RPMI8226 (cell line): ENCODE measurements around the gene CNGA1.
"Not testable (repeated sequence)": the region's sequence is repeated elsewhere in the genome, so short reads cannot be mapped to it uniquely, and the experiment has no call there.

ENCODE experiments used
- DNase-seq: peaks from one replicate; pipeline ENCODE4 v3.0.0-alpha.2; 2015

CNGA1 gene

DNA sequence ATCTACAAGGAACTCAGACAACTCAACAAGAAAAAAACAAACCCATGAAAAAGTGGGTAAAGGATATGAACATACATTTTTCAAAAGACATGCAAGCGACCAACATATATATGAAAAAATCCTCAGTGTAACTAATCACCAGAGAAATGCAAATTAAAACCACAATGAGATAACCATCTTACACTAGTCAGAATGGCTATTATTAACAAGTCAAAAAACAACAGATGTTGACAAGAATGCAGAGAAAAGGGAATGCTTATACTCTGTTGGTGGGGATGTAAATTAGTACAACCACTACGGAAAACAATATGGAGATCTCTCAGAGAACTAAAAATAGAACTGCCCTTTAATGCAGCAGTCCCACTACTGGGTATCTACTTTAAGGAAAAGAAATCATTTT lies 12.2 kb upstream of the CNGA1 start:
- DNase-seq: no peak

DNA sequence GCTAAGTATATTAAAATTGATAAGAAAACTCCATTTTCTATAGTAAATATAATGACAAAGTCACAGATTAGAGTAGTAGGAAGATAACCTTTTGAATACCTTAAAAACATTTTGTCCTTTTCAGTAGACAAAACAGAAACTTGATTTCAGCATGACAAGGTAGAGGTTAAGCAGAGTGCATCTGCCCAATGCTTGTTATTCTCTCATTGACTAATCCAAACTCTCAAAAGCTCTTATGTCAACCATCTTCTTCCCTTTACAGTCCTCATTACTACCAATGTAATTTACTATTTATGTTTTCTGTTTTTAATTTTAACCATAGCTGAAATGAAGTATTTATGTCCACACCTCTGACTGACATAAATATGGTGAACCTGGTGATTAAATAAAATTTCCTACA lies 11.2 kb upstream of the CNGA1 start:
- DNase-seq: no peak

DNA sequence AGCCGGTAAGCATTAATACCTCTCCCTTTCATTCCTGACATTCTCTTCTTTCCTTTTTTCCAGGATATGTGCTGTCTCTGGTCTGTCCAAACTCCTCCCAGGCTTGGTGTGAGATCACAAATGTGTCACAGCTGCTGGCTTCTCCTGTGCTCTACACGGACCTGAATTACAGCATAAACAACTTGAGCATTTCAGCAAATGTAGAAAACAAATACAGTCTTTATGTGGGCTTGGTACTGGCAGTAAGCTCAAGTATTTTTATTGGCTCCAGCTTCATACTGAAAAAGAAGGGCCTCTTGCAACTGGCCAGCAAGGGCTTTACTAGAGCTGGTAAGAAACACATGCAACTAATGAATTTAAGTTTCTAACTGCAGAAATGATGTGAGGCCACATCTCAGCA lies 8.5 kb upstream of the CNGA1 start:
- no peak for DNase-seq

DNA sequence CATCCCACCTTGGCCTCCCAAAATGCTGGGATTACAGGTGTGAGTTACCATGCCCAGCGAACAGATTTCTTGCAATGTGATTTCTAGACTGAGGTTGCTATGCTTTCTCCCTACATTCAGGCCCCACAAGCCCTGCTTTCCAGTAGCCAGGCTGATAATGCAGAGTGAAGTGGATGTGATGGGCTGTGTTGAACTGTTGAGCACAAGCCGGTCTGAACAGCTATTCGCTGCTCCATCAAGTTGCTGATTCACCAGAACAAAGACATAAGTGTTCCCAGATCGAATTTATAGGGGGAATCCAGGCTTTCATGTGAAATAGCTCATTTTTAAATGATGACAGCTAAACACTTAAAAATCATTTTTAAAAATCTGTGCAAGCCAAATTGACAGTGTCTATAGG lies 8.0 kb upstream of the CNGA1 start:
- no peak for DNase-seq

DNA sequence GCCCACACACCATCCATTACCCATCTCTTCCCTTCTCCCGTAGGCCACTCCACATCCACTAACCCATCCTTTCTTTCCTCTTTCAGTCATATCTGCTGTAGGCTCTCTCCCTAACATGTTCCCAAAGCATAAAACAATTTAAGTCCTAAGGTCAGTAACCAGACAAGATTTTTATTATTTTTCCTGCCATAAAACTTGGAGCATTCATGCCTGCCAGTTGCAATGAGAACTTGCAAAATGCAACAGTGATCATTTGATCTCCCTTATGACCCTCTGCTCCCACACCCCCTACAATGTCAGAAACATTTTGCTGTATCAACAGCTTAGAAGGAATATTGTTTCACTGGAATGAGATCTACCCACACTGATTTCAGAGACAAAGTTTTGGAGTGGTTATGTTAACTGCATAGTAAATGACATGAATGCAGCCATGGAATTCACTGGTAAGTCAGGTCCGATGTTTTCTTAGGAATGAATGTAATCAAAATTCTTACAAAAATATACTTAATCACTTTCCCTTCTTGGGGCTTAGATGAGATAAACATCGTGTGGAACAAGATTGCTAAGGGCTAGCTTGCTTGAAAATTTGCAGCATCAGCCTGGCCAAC lies 5.8 kb upstream of the CNGA1 start:
- no peak for DNase-seq

DNA sequence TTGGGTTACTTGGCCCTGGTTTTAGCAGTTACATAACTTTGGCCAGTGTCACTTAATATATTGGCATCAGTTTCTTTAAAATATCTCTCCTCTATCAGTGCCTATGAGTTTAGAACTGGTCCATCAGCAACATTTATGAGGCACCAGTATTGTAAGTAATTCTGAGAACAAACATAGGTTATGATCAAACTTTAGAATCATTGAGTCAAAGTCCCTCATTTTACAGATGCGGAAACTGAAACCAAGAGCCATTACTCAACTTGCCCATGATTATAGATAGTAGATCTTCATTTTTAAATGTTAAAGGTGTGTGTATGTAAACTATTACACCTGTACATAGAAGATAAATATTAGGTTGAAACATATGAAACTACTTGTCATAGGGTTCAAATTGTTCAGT lies 4.6 kb upstream of the CNGA1 start:
- no peak for DNase-seq

DNA sequence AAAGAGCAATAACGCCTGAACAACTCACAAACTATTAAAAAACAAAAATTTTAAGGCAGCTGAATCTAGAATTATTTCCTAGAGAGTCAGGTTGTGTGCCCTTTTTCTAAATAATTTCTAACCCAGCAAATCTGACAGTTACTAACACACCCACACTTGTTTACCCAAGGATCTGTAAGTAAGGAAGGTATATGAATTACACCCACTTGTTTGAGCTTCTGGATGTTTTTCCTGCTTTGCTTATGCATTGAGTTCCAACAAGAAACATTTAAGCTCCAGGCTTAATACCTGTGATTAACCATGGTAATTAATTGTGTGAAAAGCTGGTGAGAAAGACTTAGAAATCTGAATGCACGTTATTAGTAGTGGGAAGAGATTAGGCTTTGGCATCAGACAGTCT lies 1.6 kb upstream of the CNGA1 start:
- no peak for DNase-seq

DNA sequence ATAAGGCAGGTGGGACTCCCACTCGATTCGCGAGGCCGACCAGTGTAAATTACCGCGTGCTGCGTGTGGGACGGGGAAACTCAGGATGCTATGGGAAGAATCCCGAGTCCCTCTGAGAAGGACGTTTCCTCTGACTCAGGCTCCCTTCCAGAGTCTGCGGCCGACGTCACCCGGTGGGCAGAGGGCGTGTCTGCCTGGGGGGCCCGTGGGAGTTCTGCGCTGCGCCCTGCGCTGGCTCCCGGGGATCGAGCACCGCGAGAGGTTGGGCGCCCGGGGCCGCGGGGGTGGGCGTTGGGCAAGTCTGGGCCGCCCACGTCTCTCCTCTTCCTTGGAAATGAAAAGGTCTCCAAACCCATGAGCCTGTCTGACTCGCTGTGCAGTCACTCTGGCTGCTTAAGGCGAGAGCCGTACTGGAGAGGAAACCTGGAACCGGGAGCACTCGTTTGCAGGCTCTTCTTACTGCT lies 659 bp upstream of the CNGA1 start:
- no peak for DNase-seq

DNA sequence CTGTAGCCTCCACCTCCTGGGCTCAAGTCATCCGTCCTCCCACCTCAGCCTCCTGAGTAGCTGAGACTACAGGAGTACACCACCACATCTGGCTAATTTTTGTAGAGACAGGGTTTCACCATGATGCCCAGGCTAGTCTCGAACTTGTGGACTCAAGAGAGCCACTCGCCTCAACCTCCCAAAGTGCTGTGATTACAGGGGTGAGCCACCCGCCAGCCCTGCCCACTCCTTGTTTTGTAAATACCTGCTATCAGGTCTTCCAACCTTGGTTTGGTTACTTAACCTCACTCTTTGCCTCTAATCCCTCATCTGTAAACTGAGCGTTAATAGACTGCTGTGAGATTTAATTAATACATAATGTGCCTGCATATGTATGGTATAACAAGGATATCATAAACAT lies 803 bp downstream of the CNGA1 start:
- no peak for DNase-seq

DNA sequence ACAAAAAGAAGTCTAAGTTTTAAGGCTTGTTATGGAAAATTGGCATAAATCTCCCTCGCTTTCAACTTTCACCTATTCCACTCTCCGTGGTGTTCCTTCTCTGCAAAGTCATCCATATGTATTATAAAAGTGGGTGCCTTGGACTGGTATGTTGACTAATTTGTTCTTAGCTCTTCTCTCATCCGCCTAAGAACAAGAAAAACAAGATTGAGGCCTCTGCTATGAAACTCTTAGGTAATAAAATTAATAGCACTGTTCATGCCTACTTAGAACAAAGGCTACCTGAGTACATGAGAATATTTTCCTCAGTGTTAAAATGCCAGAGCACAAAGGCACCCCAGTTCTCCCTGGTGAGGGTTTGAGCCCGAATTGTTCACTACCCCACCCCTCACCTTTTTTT lies 1.3 kb downstream of the CNGA1 start:
- no peak for DNase-seq

DNA sequence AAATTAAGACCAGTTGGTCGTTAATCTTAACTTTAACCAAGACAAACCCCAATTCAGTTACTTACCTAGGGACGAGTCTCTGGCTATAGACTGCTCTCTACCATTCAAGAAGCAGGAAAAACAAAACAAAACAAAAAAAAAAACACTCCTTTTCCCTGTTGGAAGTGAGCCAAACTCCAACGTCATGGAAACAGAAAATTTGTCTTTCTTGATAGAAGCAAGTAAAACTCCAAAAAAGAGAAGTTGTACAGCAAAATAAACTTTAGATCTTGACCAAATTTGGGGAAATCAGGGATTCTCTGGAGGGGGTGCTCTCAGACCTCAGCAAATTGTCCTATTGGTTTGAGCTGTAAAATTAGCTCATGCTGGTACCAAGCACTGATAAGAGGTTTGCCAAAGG lies 3.7 kb downstream of the CNGA1 start:
- DNase-seq: no peak

DNA sequence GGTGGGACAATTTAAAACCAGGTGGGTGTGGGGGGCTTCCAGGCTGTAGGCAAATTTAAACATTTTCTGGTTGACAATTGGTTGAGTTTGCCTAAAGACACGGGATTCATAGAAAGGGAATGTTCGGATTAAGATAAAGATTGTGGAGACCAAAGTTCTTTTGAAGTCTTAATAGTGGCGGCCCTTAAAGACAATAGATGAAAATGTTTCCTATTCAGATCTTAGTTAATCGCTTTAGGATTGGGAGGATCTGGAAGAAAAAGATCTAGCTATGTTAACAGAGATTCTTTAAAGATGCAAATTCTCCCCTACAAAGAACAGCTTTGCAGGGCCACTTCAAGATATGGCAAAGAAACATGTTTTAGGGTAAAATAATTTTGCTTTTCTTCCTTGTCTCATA lies 4.8 kb downstream of the CNGA1 start:
- no peak for DNase-seq

DNA sequence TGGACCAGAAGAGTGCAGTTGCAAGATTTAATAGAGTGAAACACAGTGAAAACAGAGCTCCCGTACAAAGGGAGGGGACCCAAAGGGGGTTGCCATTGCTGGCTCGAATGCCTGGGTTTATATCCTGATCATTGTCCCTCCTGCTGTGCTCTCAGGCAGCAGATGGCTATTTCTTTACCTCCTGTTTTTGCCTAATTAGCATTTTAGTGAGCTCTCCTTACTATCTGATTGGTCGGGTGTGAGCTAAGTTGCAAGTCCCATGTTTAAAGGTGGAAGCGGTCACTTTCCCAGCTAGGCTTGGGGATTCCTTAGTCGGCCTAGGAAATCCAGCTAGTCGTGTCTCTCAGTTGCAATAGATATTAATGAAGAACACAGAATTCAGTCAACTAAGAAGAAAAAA lies 5.6 kb downstream of the CNGA1 start:
- DNase-seq: not testable (repeated sequence)

DNA sequence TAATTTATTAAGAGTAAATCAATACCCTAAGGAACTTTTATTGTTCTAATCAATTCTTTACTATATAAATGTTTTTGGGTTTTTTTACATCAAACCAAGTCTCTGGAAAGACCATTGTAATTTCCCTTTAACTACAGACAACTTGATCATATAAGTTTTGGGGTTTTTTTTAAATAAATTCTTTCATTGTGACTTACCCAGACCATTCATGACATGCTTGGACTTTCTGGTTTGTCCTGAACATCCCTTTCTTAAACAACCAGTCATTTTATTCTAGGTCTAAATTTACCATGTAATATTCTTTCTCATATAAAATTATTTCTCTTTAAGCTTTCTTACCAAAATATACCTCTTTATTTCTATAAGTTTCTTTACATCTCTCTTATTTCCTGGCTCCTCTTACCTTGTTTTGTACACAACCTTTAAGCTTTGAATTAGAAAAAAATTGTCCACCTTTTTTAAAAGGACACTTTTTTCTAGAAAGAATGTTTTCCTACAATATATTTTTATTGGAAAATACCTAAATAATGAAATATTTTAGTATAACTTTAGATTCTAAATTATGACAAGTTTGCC lies 8.4 kb downstream of the CNGA1 start:
- no peak for DNase-seq

DNA sequence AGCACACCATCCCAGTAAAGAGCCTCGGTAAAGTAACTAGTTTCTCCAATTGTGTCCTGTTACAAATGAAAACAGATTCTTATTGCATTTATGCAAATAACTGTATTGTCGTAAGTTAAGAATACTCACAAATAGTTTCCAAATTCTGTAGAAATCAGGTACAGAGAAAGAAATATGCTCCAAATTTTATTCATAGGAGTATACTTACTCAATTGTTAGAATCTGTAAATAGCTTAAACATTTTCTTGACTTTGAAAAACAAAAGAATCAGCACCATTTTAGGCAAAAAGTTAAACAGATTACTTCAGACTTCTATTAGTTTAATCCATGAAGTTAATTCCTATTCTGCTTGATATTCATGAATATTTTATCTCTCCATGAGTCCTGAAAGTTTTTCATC lies 10.7 kb downstream of the CNGA1 start:
- no peak for DNase-seq

DNA sequence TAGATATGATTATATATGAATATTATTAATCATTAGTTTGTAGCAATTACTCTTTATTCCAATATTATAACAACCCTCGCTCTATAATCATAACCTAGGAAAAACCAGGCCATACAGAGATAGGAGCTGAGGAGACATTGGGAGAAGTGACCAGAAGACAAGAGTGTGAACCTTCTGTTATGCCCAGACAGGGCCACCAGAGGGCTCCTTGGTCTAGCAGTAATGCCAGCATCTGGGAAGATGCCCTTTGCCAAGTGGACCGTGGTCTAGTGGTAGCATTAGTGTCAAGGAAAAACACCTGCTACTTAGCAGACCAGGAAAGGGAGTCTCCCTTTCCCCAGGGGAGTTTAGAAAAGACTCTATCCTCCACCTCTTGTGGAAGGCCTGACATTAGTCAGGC lies 12.9 kb downstream of the CNGA1 start:
- peak; percentile 13 for DNase-seq

DNA sequence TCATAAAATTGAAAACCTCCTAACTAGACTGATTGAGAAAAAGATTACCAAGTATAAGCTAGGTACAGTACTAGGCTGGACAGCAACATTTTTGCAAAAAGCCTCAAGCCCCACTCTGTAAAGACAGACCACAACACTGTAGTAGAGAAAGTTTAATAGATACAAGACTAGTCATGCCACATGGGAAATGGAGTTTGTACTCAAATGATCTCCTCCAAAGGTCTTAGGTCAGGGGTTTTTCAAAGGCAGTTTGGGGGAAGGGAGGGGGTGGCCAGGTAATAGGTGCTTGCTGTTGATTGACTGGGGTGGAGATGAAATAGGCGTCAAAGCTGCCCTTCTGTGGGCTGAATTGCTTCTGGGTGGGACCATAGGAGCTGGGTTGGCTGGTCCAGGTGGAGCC lies 14.2 kb downstream of the CNGA1 start:
- DNase-seq: no peak

DNA sequence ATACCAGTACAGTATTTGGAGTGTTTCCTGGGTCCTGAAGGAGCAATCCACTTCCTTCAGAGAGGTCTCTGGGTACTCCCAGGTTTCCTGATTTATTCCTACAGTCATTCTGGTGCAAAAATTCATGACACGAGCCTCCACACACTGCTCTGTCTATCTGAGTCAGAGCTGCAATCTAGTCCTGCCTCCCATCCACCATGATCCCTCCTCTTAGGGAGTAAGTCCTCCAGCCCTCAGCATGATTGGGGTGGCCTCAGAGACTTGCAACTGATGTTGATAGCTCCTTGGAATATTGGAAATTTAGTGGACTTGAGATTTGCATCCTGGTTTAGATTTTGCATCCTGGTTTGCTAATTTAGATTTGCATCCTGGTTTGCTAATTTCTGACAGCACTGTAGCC lies 20.5 kb downstream of the CNGA1 start:
- DNase-seq: no peak

DNA sequence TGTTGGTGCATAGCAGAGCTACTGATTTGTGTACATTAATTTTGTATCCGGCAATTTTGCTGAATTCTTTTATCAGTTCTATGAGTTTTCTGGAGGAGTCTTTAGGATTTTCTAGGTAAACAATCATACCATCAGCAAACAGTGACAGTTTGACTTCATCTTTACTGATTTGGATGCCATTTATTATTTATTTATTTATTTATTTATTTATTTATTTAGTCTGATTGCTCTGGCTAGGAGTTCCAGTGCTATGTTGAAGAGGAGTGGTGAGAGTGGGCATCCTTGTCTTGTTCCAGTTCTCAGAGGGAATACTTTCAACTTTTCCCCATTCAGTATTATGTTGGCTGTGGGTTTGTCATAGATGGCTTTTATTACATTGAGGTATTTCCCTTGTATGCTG lies 24.0 kb downstream of the CNGA1 start:
- DNase-seq: not testable (repeated sequence)

DNA sequence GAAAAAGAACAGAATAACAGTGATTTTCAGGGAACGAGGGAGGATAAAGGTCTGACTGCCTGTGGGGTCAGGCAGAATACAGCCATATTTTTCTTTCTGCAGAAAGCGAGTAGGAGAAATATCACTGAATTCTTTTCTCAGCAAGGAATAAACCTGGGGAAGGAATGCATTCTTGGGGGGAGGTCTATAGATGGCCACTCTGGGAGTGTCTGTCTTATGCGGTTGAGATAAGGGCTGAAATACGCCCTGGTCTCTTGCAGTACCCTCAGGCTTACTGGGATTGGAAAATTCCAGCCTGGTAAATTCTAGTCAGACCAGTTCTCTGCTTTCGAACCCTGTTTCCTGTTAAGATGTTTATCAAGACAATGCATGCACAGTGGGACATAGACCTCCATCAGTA lies 26.3 kb downstream of the CNGA1 start:
- DNase-seq: no peak

DNA sequence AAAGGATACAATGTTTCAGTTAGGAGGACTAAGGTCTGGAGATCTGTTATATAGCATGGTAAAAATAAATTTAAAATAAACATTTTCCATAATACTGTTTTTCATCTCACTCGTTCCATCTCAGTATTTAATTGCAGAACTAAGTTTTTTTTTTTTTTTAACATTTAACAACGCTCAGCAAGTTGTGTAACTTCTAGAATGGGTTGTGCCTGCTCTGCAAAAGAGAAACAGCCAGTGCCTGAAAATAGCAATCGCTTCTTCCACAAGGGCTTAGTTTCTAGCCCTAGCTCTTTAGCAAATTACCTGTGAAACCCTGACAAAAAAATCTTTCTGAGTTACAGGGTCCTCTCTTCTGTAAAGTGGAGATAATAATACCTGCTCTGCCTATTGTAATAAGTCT lies 41.9 kb downstream of the CNGA1 start:
- DNase-seq: no peak

DNA sequence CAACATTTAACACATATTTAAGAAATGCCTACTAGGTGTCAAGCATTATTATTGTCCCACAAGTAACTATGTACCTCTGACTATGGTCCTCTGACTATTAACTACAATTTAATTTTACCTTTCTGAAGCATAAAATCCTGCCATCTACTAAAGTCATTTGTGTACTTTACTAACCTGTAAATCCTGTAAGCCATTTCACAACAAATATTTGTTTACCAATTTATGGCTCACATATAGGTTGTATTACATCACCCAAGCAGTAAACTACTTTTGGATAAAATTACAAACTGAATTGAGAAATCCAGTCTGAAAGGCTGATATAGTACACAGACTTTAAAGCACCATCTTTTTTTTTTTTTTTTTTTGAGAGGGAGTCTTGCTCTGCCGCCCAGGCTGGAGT lies 43.8 kb downstream of the CNGA1 start:
- DNase-seq: no peak

DNA sequence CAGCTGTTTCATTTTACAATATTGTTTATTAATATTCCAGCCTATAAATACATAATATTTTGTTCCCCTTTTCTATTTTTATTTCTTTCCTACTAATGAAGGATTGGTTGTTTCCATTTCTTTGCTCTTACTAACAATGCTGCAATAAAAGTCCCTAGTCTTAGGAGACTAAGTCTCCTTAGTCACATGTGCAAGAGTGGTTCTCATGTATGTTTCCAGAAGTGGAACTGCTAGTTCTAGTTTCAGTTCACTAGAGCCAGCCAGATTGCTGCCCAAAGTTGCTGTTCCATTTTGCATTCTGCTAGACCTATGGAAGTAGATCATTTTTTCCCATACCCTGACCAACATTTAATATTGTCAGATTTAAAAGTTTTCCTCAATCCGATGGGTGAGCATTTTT lies 44.3 kb downstream of the CNGA1 start:
- peak; percentile 2 for DNase-seq

DNA sequence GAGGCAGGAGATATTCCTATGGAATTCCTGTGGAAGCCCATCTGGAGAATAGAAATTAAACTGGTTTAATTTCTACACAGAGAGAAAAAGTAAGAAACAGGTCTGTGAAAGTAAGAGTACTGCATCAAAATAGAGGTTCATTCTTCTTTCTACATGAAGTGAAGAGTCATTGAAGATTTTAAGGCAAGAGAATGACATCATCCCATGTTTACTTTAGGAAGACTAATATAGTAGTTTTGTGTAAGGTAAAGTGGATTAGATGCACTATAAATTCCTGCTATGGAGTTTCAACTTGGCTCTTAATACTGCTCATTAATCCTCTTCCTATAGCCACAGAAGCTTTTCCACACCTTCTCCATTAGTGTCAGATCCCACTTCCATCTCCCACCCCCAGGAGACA lies 47.6 kb downstream of the CNGA1 start:
- no peak for DNase-seq

DNA sequence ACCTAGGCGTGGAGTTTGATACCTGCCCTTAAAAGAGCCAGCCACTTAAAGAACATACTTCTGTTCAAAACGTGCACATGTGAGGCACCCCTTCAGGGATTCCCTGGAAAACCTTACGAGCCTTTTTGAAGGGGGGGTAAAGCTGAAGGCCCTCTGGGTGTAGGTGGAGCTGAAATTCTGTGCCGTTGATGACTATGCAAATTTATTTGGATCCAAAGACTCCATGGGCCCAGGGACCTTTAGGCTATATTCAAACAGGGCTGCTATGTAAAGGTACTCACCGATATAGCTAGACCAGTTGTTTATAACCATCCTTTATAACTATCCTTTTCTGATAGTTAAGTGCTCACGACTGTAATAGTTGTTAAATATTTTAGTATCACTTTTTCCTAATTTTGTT lies 61.8 kb downstream of the CNGA1 start:
- DNase-seq: no peak

DNA sequence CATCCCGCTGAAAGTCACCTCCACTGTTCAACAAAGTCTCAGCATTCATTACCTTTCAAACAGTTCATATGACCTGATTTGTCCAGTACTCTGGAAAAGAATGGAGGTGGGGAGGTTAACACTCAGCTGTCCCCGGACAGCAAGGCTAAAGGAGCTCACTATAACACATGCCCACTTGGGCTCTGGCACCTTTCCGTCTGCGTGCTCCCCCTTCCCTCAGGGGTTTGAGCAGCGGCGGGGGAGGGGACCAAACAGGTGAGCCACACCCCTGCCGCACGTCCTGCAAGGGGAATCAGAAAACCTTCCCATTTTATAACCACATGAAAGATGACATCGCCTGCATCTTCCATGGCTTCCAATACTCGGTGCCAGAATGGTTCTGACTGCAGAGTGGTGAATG lies 62.2 kb downstream of the CNGA1 start:
- DNase-seq: no peak
